ENCODE data around the gene ST7.
A peak's percentile ranks its signal among the peaks of the same experiment; 100 is the strongest.
"Not testable (repeated sequence)": the region's sequence is repeated elsewhere in the genome, so short reads cannot be mapped to it uniquely, and the experiment has no call there.

Gene ST7

DNA sequence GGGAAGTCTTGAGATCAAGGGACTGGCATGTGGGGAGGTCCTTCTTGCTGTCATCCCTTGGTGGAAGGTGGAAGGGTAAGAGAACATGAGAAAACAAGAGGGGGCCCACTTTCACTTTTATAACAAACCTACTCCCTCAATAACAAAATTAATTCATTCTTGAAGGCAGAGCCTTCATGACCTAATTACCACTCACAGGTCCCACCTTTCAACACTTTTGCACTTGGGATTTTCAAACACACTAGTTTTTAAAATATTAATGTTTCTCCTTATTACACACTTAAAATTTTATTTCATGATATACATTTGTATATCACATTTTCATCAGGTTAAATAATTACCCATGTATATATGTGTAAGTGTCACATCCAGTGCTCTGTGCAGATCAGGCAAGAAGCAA lies 2.0 kb downstream of the ST7 start:
- TF ChIP-seq, protein P1, sequence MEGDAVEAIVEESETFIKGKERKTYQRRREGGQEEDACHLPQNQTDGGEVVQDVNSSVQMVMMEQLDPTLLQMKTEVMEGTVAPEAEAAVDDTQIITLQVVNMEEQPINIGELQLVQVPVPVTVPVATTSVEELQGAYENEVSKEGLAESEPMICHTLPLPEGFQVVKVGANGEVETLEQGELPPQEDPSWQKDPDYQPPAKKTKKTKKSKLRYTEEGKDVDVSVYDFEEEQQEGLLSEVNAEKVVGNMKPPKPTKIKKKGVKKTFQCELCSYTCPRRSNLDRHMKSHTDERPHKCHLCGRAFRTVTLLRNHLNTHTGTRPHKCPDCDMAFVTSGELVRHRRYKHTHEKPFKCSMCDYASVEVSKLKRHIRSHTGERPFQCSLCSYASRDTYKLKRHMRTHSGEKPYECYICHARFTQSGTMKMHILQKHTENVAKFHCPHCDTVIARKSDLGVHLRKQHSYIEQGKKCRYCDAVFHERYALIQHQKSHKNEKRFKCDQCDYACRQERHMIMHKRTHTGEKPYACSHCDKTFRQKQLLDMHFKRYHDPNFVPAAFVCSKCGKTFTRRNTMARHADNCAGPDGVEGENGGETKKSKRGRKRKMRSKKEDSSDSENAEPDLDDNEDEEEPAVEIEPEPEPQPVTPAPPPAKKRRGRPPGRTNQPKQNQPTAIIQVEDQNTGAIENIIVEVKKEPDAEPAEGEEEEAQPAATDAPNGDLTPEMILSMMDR (IDR thresholded peaks at IDR 0.05; ENCODE audit: borderline replicate concordance, control extremely low read depth, extremely low read depth, insufficient read depth, missing control alignments): no peak
- in situ Hi-C loops (cut with MboI; ENCODE audit: low sequenced_read_pairs, unreplicated experiment): no loop called here
- no peak for DNase-seq (ENCODE audit: low spot score)

DNA sequence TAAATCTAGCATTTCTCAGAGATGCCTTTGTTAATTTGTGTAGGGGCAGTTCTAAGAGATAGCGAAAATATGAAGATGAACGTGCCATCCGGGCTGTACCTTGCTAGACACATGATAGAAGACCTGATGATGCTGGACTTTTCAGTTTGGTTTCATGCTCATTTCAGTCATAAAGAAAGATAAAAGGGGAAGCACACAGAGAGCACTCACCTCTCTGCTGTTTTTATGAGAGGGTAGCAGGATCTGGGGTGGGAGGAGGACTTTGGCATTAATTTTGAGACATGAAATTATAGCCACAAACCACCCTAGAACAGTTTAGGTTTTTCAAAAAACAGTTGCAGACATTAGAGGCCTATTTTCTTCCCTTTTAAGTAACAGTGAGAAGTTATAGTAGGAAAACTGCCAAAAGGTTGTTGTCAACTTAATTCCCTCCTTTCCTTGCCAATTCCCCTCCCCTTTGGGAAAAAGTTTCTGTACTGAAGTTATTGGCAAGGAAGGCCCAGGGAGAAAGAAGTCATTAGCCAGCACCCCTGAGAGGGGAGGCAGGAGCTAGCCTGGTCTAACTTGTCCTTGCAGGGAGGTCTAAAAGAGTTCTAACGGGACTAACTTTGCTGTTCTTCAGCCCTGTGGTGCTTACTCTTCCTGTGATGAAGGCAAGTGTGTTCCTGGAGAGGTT lies 2.6 kb downstream of the ST7 start:
- DNase-seq (ENCODE audit: low spot score): peak; percentile 64
- in situ Hi-C loops (cut with MboI; ENCODE audit: low sequenced_read_pairs, unreplicated experiment): no loop called here

DNA sequence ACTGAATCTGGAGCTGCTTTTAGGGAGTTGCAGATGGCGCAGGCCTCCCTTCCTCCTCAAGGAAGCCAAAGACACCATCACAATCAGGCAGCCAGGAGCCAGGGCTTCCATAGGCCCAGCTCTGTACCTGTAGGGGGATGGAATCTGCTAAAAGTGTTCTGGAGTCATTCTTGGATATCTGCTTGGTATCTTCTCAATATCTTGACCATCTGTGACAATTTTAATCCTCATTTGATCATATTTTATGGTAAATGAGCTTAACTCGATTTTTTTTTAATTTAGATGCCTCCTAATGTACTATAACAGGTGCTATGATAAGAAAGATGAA lies 3.1 kb downstream of the ST7 start:
- TF ChIP-seq, protein P1 (IDR thresholded peaks at IDR 0.05; ENCODE audit: borderline replicate concordance, control extremely low read depth, extremely low read depth, insufficient read depth, missing control alignments): no peak
- no peak for DNase-seq (ENCODE audit: low spot score)
- in situ Hi-C loops (cut with MboI; ENCODE audit: low sequenced_read_pairs, unreplicated experiment): no loop called here

More for the DNA sequence above, 2.6 kb downstream of the ST7 start:
- TF ChIP-seq, protein P1 (IDR thresholded peaks at IDR 0.05; ENCODE audit: borderline replicate concordance, control extremely low read depth, extremely low read depth, insufficient read depth, missing control alignments): no peak

DNA sequence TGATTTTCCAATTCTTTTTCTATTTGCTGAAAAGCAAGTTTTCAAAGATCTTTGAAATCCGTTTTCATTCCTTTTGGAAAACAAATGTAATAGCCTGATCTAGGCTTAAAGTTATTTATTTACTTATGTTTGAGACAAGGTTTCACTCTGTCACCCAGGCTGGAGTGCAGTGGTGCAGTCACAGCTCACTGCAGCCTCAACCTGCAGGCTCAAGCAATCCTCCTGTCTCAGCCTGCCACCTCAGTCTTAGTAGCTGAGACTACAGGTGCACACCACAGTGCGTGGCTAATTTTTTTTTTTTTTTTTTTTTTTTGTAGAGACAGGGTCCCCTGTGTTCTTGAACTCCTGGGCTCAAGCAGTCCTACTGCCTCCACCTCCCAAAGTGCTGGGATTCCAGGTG lies 4.6 kb downstream of the ST7 start:
- DNase-seq (ENCODE audit: low spot score): no peak
- TF ChIP-seq, protein P1 (IDR thresholded peaks at IDR 0.05; ENCODE audit: borderline replicate concordance, control extremely low read depth, extremely low read depth, insufficient read depth, missing control alignments): no peak
- in situ Hi-C loops (cut with MboI; ENCODE audit: low sequenced_read_pairs, unreplicated experiment): no loop called here

DNA sequence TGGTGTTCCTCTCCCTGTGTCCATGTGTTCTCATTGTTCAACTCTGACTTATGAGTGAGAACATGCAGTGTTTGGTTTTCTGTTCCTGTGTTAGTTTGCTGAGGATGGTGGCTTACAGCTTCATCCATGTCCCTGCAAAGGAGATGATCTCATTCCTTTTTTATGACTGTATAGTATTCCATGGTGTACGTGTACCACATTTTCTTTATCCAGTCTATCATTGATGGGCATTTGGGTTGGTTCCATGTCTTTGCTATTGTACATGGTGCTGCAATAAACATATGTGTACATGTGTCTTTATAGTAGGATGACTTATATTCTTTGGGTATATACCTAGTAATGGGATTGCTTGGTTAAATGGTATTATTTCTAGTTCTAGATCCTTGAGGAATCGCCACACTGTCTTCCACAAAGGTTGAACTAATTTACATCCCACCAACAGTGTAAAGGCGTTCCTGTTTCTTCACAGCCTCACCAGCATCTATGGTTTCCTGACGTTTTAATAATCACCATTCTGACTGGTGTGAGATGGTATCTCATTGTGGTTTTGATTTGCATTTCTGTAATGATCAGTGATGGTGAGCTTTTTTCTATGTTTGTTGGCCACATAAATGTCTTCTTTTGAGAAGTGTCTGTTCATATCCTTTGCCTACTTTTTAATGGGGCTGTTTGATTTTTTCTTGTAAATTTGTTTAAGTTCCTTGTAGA lies 8.8 kb downstream of the ST7 start:
- in situ Hi-C loops (cut with MboI; ENCODE audit: low sequenced_read_pairs, unreplicated experiment); DNase-seq (ENCODE audit: low spot score): not testable (repeated sequence)

DNA sequence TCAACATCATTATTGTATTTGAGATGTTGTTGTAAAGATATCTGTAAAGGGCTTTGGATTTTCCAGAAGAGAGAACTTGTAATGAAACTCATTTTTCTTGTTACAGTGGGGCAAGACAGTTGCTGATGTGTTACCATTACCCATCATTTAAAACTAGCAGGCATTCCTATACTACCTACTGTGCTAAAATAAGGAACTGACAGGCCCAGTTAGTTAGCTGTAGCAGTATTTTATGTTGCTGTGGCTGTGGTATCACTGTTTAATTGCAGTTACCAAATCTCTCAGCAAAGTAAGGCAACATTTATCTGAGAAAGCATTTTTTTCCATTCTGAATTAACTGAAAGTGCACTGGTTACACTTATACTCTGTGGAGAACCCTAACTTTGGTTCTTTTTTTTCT lies 9.9 kb downstream of the ST7 start:
- no peak for DNase-seq (ENCODE audit: low spot score)
- TF ChIP-seq, protein P1 (IDR thresholded peaks at IDR 0.05; ENCODE audit: borderline replicate concordance, control extremely low read depth, extremely low read depth, insufficient read depth, missing control alignments): no peak
- in situ Hi-C loops (cut with MboI; ENCODE audit: low sequenced_read_pairs, unreplicated experiment): no loop called here

DNA sequence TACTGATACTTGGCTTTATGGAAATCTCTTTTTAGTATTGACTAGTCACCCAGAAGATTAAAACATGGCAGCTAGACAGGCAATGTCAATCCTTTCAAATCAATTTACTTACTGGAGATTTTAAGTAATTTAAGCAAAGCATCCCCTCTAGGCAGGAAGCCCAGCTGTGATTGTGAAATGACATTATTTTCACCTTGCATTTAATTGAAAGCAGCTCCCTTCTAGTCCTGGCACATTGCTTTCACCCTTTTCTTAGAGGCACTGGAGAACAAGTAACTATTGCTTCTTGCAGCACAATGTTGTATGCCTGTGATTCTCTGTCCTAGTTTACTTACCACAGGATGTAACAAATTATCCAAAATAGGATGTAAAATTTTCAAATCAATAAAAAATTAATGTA lies 13.3 kb downstream of the ST7 start:
- DNase-seq (ENCODE audit: low spot score): no peak
- in situ Hi-C loops (cut with MboI; ENCODE audit: low sequenced_read_pairs, unreplicated experiment): no loop called here
- TF ChIP-seq, protein P1 (IDR thresholded peaks at IDR 0.05; ENCODE audit: borderline replicate concordance, control extremely low read depth, extremely low read depth, insufficient read depth, missing control alignments): no peak
